HG03108 (cell line): Measurements from ENCODE around the gene TCF4.
A peak's percentile ranks its signal among the peaks of the same experiment; 100 is the strongest.

ENCODE experiments used
- ATAC-seq: cut with Tn5 transposase; IDR thresholded peaks from one replicate; pipeline ENCODE4 v1.9.1; 2021; ENCODE audit warnings: moderate library complexity; ENCODE audit not compliant: unreplicated experiment

Gene TCF4

DNA sequence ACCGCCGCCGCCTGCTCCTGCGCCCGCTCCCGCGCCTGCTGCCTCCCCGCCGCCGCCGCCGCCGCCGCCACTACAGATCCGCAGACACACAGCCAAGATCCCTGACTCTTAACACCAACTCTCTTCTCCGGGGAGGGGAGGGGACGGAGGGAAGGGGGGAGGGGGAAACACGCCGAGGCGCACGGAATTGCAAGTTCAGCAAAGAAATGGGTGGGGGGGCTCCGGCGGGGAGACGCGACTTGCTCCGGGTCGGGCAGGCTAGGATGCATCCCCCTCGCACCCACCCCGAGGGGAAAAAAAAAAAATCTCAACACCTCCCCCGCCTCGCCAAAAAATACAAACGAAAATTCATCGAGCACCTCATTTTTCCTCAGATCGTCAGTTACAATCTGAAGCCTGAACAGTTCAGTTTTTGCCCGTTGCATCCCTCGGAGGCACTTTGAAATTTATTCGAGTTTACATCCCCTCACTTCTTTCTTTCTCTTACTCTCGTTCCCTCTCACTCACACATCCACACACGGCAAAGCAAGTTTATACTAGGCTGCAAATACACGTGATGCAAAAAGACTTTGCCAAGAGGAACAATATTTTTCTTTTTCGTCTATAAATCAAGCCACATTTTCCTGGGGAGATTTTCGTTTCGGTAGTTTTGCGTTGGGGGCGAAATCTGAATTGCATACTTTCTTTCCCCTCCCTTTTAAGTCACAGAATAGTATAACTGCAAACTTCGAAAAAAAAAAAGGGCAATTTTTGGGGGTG is at the start of gene TCF4:
Gene TCF4, minus strand, starts transcription at position 82 of the 759 bp plus-strand sequence. CDS start 1,076 bp downstream, outside the sequence.
- ATAC-seq = no peak

DNA sequence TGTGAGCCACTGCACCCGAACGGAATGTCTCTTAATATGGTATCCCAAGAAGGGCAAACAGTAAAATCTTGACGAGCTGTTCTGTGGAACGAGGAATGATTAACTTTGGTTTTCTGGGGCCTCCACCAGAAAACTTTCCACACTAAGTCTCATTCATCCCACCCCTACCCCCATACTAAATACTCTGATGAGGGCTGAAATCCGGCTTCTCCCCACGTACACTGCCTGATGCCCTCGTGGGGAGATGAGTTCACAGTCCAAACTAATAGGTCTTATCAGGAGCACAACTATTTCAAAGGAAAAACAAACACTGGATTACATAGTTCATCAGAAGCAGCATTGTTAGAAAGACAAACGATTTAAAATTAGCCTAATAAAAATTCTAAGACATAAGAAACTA is 49.2 kb upstream of the TCF4 start:
- no peak for ATAC-seq

DNA sequence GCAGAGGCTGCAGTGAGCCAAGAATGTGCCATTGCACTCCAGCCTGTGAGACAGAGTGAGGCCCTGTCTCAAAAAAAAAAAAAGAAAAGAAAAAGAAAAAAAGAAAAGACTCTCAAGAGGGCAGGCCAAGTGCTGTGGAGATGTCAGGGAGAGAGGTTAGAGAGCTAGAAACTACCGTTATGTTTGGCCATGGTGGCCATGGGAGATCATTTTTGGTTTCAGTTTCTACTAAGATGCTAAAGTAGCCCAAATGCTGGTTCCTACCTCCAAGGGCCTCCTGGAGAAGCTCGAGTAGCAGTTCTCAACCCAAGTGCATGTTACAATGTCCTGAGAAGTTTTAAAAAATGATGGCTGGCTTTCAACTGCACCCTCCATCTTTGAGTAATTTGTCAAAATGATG is 47.4 kb upstream of the TCF4 start:
- no peak for ATAC-seq

DNA sequence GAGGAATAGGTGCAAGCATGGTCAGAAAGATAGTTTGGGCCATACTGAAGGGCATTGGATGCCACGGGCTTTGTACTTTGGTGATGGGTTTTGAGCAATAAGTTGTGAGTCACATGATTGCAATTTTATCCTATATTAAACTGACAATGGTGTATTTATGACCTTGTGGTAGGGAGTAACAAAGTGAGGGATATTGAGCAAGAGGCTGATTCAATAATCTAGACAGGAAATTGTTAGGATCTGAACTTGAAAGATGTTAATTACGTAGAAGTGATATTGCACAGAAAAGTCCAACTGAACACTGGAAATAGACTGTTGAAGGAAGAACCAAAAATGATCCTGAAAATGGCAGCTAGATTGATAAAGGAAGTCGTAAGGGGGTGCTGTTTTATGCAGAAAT is 46.6 kb upstream of the TCF4 start:
- ATAC-seq = no peak

DNA sequence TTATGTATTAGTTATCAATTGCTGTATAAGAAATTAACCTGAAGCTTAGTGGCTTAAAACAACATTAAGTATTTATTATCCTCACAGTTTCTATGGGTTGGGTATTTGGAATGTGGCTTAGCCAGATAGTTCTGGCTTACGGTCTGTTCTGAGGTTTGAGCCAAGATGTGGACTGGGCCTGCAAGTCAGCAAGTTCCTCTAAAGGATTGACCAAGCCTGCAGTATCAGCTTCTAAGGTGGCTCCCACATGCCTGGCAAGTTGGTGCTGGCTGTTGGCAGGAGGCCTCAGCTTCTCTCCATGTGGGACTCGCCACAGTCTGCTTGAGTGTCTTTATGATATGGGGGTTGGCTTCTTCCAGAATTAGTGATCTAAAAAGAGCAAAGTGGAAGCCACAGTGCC is 45.0 kb upstream of the TCF4 start:
- no peak for ATAC-seq

DNA sequence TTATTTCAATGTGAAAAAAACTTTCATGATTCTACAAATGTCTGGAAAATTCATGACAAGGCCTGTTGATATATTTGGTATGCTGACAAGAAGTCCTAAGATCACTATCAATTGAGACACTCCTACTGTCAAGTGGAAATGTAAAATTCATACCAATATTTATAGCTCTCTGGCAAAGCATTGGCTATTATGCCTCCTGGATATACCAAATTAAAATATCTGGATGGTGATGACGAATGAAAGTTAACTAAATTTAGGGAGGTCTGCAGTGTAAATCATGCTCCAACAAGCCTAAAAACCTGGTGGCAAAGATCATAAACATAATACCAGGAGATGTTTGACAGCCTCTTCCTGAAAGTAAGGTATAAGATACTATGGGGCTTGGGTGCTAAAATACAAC is 41.1 kb upstream of the TCF4 start:
- no peak for ATAC-seq

DNA sequence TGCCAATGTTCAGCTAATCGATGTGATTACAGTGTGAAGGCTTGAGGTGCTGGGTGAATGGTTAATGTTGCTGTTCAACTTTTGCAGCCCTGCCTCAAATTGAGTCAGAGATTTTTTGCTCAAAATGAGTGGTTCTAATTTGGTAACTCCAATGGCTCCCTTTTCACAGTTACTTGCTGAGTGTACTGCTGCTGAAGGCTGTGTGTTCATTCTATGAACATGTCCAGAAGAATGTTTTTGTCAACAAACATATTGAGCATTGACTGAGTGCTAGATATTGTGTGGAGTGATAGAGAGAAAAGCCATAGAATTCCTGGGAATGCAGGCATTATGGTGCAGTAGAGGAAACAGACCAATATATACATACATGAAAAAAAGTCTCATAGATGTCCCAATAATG is 39.0 kb upstream of the TCF4 start:
- ATAC-seq = no peak

DNA sequence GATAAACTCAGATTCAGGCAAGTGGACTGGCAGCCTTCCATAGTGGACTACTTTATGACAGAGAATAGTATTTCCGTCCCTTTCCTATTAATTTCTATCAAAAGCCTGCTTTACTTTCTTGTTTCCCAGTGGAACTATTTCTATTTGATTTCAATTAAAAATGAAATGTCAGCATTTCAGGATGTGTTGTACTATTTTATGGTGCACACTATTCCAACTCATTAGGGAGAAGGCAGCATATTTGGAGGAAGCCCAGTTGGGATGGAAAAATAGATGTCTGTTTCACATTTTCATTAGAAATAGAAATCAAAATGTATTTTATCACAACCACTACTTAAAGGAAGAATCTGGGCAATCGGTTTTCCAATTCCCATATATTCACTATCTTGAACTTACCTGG is 37.9 kb upstream of the TCF4 start:
- ATAC-seq = no peak

DNA sequence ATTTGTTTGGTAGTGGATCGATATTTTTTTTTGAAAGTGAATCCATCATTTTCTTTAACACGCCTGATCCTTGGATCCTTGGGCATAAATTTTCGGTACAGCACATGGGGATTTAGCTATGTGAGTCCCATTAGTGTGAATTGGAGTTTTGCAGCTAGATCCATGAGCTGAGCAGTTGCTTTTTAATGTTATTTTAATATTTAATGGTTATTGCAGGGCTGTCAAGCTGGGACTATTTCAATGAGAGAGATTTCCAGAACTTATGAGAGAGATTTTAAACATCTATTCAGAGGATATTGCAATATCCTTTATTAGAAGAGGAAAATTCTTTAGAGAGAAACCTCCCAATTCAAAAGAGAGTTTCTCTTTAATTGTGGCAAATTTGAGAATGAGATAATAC is 35.6 kb upstream of the TCF4 start:
- ATAC-seq = no peak

DNA sequence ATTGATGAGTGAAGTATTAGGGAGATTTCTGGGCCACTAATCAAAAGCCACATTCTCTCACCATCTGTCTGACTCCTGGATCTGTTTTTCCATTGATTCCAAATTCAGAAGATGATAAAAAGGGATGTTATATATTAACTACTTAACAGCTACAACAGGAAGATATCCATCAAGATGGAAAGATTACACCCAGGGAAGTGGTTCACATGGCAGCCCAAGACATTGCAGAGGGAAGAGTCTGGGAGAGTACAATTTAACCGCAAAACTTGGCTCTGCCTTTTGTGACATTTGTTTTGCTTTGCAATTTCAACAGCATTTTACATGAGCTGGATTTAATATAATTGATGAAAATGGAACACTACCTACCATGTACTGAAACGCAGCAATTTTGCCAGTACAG is 22.5 kb upstream of the TCF4 start:
- ATAC-seq = no peak

DNA sequence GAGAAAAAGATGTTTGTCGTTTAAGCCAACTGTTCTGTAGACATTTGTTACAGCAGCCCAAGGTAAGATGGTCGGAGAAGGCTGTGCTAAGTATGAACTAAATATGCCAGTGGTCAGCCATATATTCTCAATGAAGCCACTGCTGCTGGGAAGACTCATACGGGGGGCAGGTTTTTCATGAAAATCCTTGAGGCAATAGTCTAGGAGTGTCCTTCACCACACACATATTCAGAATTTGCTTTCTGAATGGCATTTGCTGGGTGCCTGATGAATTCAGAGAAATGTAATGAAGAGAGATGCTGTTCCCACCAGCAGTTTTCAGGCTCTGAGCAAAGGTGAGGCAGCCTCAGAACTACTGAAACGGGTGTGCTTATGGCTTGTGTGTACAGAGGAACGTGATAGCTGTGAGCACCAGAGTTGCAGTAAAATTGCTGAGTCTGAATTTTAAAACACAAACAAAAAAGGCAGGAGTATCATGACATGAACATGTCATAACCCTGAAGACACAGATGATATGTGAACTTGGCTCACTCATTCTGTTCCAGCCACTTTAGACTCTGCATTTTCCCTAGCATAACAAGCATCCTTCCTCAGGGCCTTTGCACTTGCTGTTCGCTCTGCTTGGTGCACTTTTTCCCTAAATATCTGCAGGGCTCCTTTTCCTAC is 21.3 kb upstream of the TCF4 start:
- ATAC-seq = no peak

DNA sequence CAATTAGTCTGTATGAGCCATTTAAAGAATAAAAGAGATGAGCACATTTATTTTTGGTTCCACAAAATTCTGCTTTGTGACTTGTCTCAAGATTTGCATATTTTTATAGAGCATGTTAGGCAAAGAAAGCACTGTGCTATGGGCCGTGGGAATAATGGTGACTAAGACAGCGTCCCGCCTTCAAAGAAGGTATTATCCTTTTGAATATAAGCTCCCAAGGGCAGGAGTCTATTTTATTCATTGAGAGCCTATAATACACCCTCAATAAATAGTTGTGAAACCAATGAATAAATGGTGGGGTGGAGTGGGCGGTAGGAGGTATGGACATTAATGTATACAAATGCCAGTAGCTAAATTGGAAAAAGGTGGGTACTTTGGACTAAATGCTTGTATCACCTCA is 20.5 kb upstream of the TCF4 start:
- no peak for ATAC-seq

DNA sequence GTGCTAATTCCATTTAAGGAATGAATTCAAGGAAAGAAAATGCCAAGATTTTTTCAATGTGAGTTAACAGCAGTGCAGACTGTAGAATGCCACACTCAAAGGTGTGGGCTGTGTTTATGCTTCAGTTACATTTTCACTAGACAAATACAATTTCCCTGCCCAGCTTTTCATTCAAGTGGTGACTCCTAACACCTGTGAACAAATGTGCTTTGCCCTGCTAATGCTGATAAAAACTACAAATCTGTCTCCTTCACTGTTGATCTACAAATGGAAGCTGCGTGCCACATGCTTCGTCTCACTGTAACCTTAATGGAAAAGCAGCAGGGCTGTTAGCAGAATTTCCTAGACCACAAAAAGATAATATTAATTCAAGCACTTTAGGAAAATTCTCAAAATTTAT is 19.8 kb upstream of the TCF4 start:
- ATAC-seq = no peak

DNA sequence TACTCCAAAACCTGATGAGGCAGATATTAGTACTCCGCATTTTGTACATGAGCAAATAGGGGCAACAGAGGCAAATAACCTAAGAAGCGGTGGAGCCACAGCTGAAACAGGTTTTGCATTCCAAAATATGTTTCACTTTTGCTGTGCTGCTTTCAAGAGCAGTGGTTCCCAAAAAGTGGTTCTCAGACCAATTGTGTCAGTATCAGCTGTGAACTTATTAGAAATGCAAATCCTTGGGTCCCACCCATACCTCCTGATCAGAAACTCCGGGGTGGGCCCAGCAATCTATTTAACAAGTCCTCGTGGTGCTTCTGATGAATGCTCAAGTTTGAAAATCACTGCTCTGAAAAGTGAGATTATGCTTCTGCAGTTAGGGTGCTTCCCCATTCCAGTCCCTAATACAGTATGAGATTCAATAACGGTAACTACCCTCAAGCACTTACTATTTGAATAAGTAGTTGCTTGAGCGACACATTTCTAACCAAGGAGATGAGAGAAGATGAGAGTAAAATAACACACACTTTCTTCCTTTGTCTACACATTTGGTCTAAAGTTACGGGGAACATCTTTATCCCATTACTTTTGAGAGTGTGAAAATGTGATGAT is 17.8 kb upstream of the TCF4 start:
- peak; percentile 85 for ATAC-seq

DNA sequence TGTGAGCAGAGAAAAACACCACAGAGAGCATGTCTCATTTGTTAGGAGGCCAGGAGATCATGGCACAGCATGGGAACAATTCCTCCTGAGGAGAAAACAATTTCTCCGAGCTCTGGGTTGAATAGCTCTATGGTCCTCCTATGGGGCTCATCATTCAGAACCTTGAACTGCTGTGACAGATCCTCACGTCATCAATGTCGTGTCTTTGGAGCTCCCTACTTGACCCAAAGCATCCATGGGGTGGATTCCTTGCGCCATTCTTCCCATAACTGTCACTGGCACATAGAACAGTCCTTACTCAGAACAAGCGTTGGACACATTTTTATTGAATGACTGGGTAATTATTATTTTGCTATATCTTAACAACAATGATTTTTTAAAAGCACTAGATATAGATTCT is 15.8 kb upstream of the TCF4 start:
- no peak for ATAC-seq

DNA sequence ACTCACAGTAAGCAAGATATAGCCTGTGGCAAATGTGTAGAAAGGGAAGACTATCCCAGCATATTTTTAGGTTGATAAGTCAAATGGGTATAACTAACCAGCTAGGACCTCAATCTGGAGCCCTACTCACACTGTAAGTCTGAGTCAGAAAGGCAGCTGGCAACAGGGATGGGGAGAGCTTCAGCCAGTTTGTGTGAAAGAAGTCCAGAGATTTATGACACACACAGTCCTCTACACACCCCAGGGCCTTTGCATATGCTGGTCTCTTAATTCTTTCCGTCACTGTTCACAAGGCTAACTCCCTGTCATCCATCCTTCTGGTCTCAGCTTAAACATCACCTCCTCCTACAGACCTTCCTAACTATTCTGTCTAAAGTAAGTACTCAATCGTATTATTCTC is 5.9 kb upstream of the TCF4 start:
- ATAC-seq = no peak

DNA sequence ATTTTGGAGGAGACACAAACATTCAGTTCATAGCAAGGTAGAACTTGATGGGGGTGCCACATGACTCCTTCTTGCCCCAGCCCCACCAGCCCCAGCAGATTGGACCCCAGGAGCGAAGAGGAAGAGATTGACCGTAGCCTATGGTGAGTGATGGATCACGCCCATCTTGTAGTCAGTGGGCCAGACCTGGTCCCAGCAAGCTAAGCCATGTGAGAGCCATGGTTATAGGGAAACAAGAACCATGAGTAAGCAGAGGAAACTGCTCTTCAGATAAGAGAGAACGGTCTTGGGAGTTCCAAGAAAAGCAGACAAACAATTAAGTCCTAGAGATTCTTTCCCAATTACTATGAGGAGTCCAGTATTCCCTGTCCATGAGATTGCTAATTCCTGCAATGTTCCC is 4.6 kb upstream of the TCF4 start:
- no peak for ATAC-seq

DNA sequence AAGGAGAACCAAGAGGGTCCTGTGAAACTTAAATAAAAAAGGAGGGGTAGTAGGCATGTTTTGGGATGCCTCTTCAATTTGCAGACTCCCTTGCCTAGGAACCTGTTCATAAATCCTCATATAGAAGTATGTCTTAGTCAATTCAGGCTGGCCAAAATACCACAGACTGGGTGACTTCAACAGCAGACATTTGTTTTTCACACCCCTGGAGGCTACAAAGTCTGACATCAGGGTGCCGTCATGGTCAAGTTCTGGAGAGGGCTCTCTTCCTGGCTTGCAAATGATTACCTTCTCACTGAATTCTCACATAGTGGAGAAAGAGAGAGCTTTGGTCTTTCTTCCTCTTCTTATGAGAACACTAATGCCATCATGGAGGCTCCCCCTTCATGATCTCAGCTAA is 4.1 kb upstream of the TCF4 start:
- ATAC-seq = no peak

DNA sequence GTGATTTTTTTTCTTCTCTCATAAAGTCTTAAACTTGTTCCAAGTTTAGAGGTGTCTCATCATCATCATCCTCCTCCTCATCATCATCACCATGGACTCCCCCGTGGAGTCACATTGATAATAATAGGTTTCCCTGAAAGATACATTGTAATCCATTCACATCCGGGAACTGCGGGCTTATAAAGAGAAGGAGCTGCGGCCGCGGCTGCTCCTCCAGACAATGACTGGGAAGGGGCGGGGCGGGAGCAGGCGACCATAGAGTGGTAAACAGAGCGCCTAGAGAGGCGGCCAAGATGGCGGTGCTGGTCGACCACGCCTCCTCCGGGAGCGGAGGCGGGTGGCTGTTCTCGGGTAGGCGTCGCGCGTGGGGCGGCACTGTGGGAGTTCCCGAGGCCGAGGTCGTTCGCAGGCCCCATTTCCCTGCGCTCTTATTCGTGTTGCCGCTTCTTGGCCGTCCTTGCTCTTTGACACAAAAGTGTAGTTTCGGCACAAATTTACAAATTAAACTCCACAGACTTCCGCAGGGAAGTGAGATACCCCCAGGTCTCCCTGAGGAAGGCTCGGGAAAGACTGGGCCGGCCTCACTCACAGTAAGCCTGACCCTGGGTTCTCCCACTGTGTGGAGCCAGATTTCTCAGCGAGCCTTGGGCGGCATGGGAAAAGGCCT is 1.8 kb upstream of the TCF4 start:
- peak; percentile 77 for ATAC-seq

DNA sequence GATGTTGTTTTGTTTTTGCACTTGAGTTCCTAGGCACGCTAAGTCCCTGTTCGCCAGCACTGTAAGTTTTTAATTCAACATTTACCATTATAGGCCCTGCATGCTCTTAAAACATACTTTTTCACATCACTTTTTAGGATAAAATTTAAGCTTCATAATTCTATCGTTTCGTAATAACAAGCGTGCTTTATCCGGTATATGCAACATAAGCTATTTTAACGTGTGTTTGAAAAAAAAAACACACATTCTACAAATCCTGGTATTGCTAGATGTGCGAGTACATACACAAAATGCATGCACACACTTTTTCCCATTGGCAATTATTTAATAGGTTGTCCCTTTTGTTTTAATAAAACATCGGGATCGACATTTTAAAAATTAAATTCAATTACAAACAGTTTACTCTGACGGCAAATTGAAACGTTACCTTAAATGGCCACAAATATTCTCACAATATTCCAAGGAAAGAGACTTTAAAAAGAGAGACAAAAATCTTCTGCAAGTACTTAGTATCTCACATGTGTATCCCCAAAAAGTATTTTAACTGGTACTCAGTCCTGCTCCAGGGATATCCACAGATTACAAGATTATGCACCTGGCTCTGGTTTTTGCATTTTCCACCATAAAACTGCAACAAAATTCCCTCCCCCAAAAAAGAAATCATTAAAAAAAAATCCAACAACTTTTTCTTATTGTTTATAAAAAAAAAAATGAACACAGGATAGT is 1.0 kb upstream of the TCF4 start:
- ATAC-seq = no peak

DNA sequence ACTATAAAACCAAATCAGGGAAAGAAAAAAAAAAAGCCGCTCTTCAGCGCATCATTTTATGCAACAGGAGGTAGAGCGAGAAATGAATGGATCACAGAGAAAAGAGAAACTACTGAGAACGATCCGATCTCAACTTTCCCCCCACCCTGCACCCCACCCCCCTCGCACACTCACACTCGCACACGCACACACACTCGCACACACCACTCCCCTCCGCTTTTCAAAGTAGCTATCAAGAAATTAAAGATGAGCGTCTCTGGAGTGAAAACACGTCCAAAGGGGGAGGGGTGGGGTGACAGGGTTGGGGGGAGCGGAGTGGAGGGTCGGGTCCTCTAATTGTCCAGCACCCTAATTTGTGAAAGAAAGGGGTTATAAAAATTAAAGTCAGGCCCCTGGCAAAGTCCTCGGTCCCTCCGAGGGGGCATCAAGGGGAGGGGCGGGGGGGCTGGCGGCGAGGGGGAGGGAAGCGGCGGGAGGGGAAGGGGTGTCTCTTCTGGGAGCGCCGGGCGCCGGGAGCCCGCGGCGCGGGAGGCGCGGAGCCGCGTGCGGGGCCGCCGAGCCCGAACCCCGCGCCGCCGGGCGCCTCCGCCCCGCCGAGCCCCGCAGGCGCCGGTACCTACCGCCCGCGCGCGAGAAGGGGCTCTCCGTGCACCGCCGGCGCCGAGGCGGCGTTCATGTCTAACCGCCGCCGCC is 428 bp downstream of the TCF4 start:
- no peak for ATAC-seq
